ENCODE results near the gene CBFA2T2. TPM values are rescaled to one million over a fixed set of nuclear protein-coding genes. Genes with fewer than 3 reads are reported as not detected.

The CBFA2T2 gene
- total RNA-seq, 1 donor from 2014 or later, result 84.1 TPM

DNA sequence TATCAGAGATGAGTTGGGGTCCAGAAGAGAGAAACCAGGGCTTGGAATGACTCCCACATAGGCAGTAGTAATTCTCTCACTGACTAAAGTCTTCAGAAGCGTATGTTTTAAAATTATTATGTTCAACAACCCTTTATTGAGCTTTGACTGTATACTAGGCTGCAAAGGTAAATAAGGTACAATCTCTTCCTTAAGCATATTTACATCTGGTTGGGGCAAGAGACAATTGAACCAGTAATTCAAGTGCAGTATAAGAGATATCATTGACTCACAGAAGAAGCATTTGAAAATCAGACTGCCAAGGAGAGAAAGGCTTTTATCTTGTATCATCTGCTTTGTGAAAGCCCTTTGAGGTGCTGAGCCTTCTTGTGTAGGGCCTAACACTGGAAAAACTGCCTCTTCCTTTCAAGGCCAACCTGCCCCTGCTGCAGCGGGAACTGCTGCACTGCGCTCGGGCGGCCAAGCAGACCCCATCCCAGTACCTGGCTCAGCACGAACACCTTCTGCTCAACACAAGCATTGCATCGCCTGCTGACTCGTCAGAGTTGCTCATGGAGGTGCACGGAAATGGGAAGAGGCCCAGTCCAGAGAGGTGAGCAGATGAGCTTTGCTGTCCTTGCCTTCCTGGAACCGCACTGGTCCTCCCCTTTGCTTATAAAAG, 132.9 kb downstream of the CBFA2T2 start:
- Mint-ChIP-seq H3K27me3 (ENCODE audit: unreplicated experiment) (no peaks in the 10 kb centered on the region), H3K36me3 (ENCODE audit: unreplicated experiment) (no peaks in the 10 kb centered on the region), H3K4me3 (ENCODE audit: unreplicated experiment) (no peak overlapping the region), H3K9me3 (ENCODE audit: unreplicated experiment) (peaks cover 1% of the 10 kb centered on the region), H3K27ac (ENCODE audit: unreplicated experiment) (no peak overlapping the region), H3K4me1 (ENCODE audit: low read depth, unreplicated experiment) (peaks cover 11% of the 10 kb centered on the region)
- DNase-seq, result no peak
- TF ChIP-seq, protein P1, sequence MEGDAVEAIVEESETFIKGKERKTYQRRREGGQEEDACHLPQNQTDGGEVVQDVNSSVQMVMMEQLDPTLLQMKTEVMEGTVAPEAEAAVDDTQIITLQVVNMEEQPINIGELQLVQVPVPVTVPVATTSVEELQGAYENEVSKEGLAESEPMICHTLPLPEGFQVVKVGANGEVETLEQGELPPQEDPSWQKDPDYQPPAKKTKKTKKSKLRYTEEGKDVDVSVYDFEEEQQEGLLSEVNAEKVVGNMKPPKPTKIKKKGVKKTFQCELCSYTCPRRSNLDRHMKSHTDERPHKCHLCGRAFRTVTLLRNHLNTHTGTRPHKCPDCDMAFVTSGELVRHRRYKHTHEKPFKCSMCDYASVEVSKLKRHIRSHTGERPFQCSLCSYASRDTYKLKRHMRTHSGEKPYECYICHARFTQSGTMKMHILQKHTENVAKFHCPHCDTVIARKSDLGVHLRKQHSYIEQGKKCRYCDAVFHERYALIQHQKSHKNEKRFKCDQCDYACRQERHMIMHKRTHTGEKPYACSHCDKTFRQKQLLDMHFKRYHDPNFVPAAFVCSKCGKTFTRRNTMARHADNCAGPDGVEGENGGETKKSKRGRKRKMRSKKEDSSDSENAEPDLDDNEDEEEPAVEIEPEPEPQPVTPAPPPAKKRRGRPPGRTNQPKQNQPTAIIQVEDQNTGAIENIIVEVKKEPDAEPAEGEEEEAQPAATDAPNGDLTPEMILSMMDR (IDR thresholded peaks at IDR 0.05; ENCODE audit: partially characterized antibody, unreplicated experiment), result no peak

DNA sequence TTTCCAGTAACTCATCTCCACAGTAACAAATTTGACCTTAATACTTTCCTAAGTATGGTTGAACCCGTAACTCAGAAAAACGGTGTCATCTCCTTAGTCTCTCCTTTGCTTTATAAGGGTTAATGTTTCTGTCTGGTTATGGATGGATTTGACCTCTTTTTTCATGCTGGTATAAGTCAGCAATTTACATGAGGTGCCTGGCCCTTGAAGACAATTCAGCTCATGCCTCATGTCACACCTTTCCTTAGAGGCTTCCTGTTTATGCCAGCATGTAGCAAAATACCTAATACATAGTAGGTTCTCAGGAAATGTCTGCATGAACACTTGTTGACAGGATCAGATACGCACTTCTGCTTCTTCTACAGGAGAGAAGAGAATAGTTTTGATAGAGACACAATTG, 134.5 kb downstream of the CBFA2T2 start:
- Mint-ChIP-seq H3K9me3 (ENCODE audit: unreplicated experiment) (no peaks in the 10 kb centered on the region), H3K36me3 (ENCODE audit: unreplicated experiment) (no peaks in the 10 kb centered on the region), H3K4me1 (ENCODE audit: low read depth, unreplicated experiment) (peaks cover 14% of the 10 kb centered on the region), H3K4me3 (ENCODE audit: unreplicated experiment) (no peak overlapping the region), H3K27me3 (ENCODE audit: unreplicated experiment) (no peaks in the 10 kb centered on the region), H3K27ac (ENCODE audit: unreplicated experiment) (no peak overlapping the region)
- no peak for DNase-seq
- TF ChIP-seq, protein P1 (IDR thresholded peaks at IDR 0.05; ENCODE audit: partially characterized antibody, unreplicated experiment), result no peak

DNA sequence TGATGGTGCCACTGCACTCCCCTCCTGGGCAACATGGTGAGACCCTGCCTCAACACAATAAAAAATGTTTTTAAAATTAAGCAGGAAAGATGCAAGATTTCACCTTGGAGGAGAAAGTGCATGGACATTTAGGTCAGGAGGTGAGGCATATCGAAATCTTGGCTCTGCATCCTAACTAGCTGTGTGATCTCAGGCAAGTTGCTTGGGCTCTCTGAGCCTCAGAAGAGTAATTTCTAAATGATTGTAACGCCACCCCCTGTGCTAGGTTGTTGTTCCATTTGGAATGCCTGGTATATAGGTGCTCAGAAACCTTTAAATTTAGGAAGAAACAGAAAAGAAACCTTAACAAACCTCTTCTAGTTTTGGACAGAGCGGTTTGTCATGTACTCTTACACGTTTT, 136.3 kb downstream of the CBFA2T2 start:
- H3K4me3 Mint-ChIP-seq (ENCODE audit: unreplicated experiment), result no peak overlapping the region

DNA sequence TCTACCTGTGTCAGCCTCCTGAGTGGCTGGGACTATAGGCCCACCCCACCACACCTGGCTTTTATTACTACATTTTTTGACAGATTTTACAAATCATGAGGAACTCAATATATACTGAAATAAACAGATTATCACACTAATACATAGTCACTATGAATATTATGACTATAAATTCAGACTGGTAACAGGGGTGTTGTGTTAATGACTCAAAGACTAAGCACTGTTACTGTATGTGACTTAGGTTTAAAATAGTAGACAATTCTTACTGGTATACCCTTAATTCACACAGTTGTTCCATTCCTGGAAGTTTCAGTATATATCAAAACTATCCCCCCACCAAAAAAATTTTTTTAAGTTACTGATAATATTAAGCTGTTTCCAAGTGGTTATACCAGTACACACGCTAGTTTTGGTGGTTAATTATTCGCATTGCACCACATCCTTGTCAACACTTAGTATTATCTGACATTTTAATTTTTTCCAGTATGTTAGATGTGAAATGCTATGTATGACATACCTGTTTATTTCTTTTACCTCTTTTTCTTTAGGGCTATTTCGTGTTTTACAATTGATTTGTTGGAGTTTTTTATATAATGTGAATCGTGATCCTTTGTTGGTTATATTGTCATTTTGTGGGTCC, 137.8 kb downstream of the CBFA2T2 start:
- DNase-seq, result no peak
- H3K4me1 Mint-ChIP-seq (ENCODE audit: low read depth, unreplicated experiment), result peaks cover 3% of the 10 kb centered on the region
- no peak overlapping the region for H3K4me3 Mint-ChIP-seq (ENCODE audit: unreplicated experiment)
- TF ChIP-seq, protein P1 (IDR thresholded peaks at IDR 0.05; ENCODE audit: partially characterized antibody, unreplicated experiment), result no peak
- H3K36me3 Mint-ChIP-seq (ENCODE audit: unreplicated experiment), result no peaks in the 10 kb centered on the region
- peaks cover 2% of the 10 kb centered on the region for H3K9me3 Mint-ChIP-seq (ENCODE audit: unreplicated experiment)
- no peaks in the 10 kb centered on the region for H3K27me3 Mint-ChIP-seq (ENCODE audit: unreplicated experiment)
- H3K27ac Mint-ChIP-seq (ENCODE audit: unreplicated experiment), result no peak overlapping the region

More for the DNA sequence above, 136.3 kb downstream of the CBFA2T2 start:
- Mint-ChIP-seq H3K27ac (ENCODE audit: unreplicated experiment) (no peak overlapping the region), H3K36me3 (ENCODE audit: unreplicated experiment) (no peaks in the 10 kb centered on the region), H3K27me3 (ENCODE audit: unreplicated experiment) (no peaks in the 10 kb centered on the region), H3K9me3 (ENCODE audit: unreplicated experiment) (peaks cover 2% of the 10 kb centered on the region), H3K4me1 (ENCODE audit: low read depth, unreplicated experiment) (peaks cover 10% of the 10 kb centered on the region)
- DNase-seq, result no peak
- TF ChIP-seq, protein P1 (IDR thresholded peaks at IDR 0.05; ENCODE audit: partially characterized antibody, unreplicated experiment), result no peak

DNA sequence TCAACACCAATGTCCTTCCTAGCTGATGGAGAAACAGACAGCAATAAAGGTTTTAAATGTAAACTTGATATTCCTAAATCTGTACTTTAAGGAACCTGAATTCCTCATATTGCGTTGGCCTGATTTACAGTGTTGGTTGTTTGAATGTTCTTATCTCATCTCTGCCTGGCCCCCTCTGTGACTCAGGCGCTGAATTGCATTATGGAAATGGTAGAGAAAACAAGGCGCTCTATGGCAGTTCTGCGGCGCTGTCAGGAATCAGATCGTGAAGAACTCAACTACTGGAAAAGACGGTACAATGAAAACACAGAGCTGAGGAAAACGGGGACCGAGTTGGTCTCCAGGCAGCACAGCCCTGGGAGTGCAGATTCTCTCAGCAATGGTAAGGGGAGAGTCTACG, 139.6 kb downstream of the CBFA2T2 start:
- Mint-ChIP-seq H3K27me3 (ENCODE audit: unreplicated experiment) (no peaks in the 10 kb centered on the region), H3K27ac (ENCODE audit: unreplicated experiment) (no peak overlapping the region), H3K4me1 (ENCODE audit: low read depth, unreplicated experiment) (peaks cover 3% of the 10 kb centered on the region), H3K4me3 (ENCODE audit: unreplicated experiment) (no peak overlapping the region), H3K36me3 (ENCODE audit: unreplicated experiment) (no peaks in the 10 kb centered on the region), H3K9me3 (ENCODE audit: unreplicated experiment) (peaks cover 2% of the 10 kb centered on the region)
- TF ChIP-seq, protein P1 (IDR thresholded peaks at IDR 0.05; ENCODE audit: partially characterized antibody, unreplicated experiment), result no peak
- no peak for DNase-seq
